ENCODE results near the gene CFAP99.

The CFAP99 gene

DNA sequence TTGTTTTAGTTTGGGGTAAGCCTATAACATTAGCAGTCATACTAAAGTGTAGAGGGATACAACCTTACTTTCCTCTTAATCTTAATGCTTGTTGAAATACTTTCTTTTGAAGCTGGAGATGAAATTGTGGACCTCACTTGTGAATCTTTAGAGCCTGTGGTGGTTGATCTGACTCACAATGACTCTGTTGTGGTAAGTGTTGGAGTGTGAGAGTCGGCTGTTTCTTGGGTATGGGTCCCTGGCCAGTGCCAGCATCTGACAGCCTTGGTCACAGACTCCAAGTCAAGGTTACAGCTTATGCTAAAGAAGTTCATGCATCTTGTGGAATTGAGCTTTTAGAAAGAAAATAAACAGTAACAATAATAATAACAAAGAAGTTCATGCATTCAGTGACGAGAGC, 81.8 kb downstream of the CFAP99 start:
- DNase-seq (ENCODE audit: low read depth) = no peak
- no peak overlapping the region for H3K4me3 ChIP-seq (ENCODE audit: low read length)
- TF ChIP-seq, protein P1, sequence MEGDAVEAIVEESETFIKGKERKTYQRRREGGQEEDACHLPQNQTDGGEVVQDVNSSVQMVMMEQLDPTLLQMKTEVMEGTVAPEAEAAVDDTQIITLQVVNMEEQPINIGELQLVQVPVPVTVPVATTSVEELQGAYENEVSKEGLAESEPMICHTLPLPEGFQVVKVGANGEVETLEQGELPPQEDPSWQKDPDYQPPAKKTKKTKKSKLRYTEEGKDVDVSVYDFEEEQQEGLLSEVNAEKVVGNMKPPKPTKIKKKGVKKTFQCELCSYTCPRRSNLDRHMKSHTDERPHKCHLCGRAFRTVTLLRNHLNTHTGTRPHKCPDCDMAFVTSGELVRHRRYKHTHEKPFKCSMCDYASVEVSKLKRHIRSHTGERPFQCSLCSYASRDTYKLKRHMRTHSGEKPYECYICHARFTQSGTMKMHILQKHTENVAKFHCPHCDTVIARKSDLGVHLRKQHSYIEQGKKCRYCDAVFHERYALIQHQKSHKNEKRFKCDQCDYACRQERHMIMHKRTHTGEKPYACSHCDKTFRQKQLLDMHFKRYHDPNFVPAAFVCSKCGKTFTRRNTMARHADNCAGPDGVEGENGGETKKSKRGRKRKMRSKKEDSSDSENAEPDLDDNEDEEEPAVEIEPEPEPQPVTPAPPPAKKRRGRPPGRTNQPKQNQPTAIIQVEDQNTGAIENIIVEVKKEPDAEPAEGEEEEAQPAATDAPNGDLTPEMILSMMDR (conservative IDR thresholded peaks at IDR 0.05; ENCODE audit: low read depth, low read length) = no peak

DNA sequence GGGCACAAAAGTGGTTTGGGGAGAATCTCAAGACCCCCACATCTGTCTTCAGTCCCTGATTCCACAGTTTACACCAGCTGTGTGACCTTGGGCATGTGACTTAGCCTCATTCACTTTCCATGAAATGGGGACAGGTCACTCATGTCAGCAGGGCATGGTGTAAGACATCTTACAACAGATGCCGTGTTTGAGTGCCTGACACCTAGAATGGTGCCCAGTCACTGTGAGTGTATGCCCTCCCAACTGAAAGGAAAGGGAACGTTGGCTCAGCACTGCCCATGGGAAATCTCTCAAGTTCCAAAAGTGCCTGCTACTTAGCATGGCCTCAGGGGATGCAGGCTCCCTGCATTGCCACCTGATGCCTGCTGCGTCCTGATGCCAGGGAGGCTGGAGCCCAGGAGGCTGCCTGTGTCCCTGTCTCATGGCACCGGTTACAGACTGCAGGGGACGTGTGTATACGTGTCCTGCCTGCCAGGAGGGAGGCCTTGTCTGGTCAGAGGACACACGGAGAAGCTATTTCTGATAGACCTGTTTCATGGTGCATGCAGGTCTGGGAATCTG, 82.4 kb downstream of the CFAP99 start:
- TF ChIP-seq, protein P1 (conservative IDR thresholded peaks at IDR 0.05; ENCODE audit: low read depth, low read length) = no peak
- no peak overlapping the region for H3K4me3 ChIP-seq (ENCODE audit: low read length)
- DNase-seq (ENCODE audit: low read depth) = no peak

DNA sequence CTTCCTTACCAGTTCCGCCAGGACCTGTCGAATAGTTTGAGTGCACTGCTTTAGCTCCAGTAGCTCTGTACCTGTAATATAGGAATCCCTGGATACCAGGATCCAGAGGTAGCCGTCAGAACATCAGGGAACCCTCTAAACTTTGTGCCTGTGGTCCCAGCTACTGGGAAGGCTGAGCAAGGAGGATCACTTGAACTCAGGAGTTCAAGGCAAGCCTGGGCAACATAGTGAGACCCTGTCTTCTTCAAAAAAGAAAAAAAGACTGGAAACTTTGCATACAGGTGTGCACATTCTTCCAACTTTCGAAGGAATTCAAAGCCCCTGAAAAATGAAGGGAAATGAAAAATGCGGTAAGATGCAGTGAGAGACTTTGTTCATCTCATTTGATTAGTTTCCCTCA, 85.1 kb downstream of the CFAP99 start:
- no peak for DNase-seq (ENCODE audit: low read depth)
- H3K4me3 ChIP-seq (ENCODE audit: low read length) = no peak overlapping the region
- TF ChIP-seq, protein P1 (conservative IDR thresholded peaks at IDR 0.05; ENCODE audit: low read depth, low read length) = no peak

DNA sequence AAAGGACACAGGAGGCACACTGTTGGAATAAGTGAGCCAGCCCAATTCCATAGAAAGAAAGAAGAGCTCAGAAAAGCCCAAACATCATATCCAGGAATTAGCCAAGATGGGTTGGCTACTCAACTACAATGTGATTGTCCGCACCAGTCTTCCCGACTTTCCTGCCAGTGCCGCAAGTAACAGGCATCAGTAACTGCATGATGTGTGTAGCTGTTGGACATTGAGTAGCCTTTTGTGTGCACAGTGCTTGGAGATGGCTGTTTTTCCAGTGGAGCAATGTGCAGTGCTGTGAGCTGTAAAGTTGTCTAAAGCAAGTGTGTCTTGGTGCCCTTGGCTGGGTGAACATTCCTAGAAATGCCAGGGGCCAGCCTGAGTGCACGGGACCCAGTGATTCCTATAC, 88.5 kb downstream of the CFAP99 start:
- TF ChIP-seq, protein P1 (conservative IDR thresholded peaks at IDR 0.05; ENCODE audit: low read depth, low read length) = no peak
- no peak overlapping the region for H3K4me3 ChIP-seq (ENCODE audit: low read length)
- DNase-seq (ENCODE audit: low read depth) = no peak

DNA sequence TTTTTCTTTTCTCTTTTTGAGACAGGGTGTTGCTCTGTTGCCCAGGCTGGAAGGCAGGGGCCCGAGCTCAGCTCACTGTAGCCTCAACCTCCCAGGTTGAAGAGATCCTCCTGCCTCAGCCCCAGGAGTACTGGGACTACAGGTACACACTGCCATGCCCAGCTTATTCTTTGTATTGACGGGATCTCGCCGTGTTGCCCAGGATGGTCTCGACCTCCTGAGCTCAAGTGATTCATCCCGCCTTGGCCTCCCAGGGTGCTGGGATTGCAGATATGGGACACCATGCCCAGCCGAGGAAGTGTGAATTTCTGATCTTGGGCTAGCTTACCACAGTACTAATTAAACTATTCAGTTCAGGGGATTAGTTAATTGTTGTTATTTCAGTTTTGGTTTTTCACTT, 89.1 kb downstream of the CFAP99 start:
- TF ChIP-seq, protein P1 (conservative IDR thresholded peaks at IDR 0.05; ENCODE audit: low read depth, low read length) = no peak
- no peak for DNase-seq (ENCODE audit: low read depth)
- H3K4me3 ChIP-seq (ENCODE audit: low read length) = no peak overlapping the region

DNA sequence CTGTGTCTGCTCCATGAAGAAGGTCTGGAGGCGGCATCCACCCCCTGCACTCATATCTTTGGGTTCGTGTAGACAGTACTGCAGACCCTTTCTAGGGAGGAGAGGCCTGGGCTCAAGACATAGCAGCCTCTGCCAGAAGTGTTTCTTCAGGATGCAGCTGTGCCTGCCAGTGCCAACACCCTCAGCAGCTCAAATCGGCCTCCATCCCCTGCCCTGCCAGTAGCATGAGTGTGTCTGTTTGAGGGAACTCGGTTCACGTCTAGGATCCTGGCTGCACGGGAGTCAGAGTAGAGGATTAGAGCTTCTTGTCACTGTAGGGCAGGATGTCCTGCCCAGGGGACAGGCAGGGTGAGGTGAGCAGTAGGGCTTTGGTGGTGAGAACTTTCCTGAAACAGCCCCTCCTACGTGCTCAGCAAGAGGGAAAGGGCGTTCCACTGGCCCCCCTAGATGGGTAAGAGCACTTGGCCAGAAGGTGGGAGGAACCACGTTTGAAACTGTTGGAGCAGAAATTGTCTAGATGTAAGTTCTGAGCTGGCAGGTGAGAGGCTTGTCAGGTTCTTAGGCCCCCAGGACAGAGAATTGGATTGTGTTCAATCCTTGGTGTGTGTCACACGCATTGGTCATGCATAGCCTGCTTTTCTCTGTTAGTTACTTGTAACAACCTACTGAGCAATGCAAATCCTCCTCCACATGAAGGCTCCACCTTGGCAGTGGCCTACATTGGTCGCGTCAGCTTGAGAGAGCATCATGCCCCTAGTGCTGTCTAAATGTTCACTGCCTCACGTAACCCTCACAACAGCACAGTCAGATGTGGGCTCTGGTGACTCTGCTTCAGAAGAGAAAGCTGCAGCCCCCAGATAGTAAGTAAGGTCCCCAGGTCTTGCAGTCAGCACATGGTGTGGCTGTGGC, 91.8 kb downstream of the CFAP99 start:
- no peak overlapping the region for H3K4me3 ChIP-seq (ENCODE audit: low read length)
- TF ChIP-seq, protein P1 (conservative IDR thresholded peaks at IDR 0.05; ENCODE audit: low read depth, low read length) = no peak
- no peak for DNase-seq (ENCODE audit: low read depth)
